GM21529 (cell line): ENCODE results near the gene VTA1.

Experiments used
- ATAC-seq: cut with Tn5 transposase; IDR thresholded peaks from one replicate; pipeline ENCODE4 v1.9.1; 2021; ENCODE audit not compliant: unreplicated experiment

VTA1 gene

GRCh38 chr6:142262231-142262630, 115.2 kb downstream of the VTA1 start:
- no peak for ATAC-seq

GRCh38 chr6:142265476-142265875, 118.4 kb downstream of the VTA1 start:
- ATAC-seq: no peak

- ATAC-seq: no peak
Observed at GRCh38 chr6:142266060-142266459, 119.0 kb downstream of the VTA1 start.

- ATAC-seq: no peak
Observed at GRCh38 chr6:142271476-142271875, 124.4 kb downstream of the VTA1 start.
